A549 (cell line): Measurements from ENCODE around the gene C19orf33. TPM values are rescaled to one million over a fixed set of nuclear protein-coding genes. Genes with fewer than 3 reads are reported as not detected.

Source experiments
- ATAC-seq, 2 experiments: fragments of 200-7000 bp in 1 of 2; fragments of >200 bp in 1 of 2; cut with Nextera tagmentation in 1 of 2; cut with Tn5 transposase in 1 of 2; 3 replicates each; pipeline versions ENCODE4 v1.8.0 to v1.9.1; 2018 to 2020; ENCODE audit warnings: mild to moderate bottlenecking in 1 of 2, moderate library complexity in 1 of 2
- CTCF ChIA-PET: fragments of 300-600 bp; sonication (Branson Sonifier 250); formaldehyde crosslinking; extraction: SDS; loops from one replicate; lab custom pipeline; 2021; ENCODE audit warnings: antibody characterized with exemption, inconsistent platforms; lab: Yijun Ruan, JAX
- POLR2A ChIA-PET: fragments of 350-600 bp; formaldehyde crosslinking; extraction: SDS; loops from one replicate; lab custom pipeline; 2021; ENCODE audit warnings: antibody characterized with exemption, inconsistent platforms; lab: Yijun Ruan, JAX
- DNase-seq, 2 experiments: peaks; one replicate each; pipeline versions ENCODE4 v3.0.0 to v3.0.0-alpha.2; 2011 to 2016; ENCODE audit warnings: low read depth in 1 of 2, low spot score in 1 of 2
- FAIRE-seq: peaks from 2 replicates; lab custom pipeline; 2011; peaks lifted over from hg19 to GRCh38; lab: Jason Lieb, UNC
- H3K27ac ChIP-seq, 2 experiments: fragments of >200 bp; sonication (Bioruptor Twin); formaldehyde crosslinking; 3 replicates each; pipeline ENCODE4 v1.5.1; 2016 to 2017
- H3K4me1 ChIP-seq: fragments of >200 bp; sonication (Bioruptor Twin); formaldehyde crosslinking; 3 replicates; pipeline ENCODE4 v1.6.1; 2016
- H3K4me2 ChIP-seq: fragments of >200 bp; sonication (Bioruptor Twin); formaldehyde crosslinking; 3 replicates; pipeline ENCODE4 v1.6.1; 2016
- H3K4me3 ChIP-seq: fragments of >200 bp; sonication (Bioruptor Twin); formaldehyde crosslinking; 3 replicates; pipeline ENCODE4 v1.5.1; 2016
- H3K9me3 ChIP-seq: fragments of >200 bp; sonication (Bioruptor Twin); formaldehyde crosslinking; 3 replicates; pipeline ENCODE4 v1.6.1; 2016
- CBX2 ChIP-seq: fragments of 200-600 bp; sonication (generic); IDR thresholded peaks from 2 replicates; pipeline ENCODE4 v1.6.1; 2016; ENCODE audit warnings: low read depth, mild to moderate bottlenecking, borderline replicate concordance
- CEBPB ChIP-seq, 2 experiments: fragments of >200 bp in 1 of 2; sonication (Bioruptor Twin) in 1 of 2; formaldehyde crosslinking in 1 of 2; IDR thresholded peaks; 2 replicates each; pipeline ENCODE4 v1.6.1; 2012 to 2016
- CTCF ChIP-seq: fragments of >200 bp; sonication (Bioruptor Twin); formaldehyde crosslinking; IDR thresholded peaks from 3 replicates; pipeline ENCODE4 v1.5.1; 2016
- EHF ChIP-seq: fragments of 250-450 bp; sonication (Bioruptor Pico); IDR thresholded peaks from 2 replicates; pipeline ENCODE4 v1.5.0; 2020; ENCODE audit warnings: mild to moderate bottlenecking
- EHMT2 ChIP-seq: fragments of 200-600 bp; sonication (generic); IDR thresholded peaks from 2 replicates; pipeline ENCODE4 v1.6.1; 2016; ENCODE audit warnings: antibody characterized with exemption, low read depth, mild to moderate bottlenecking, moderate library complexity
- ELK1 ChIP-seq: fragments of 150-350 bp; IDR thresholded peaks from 2 replicates; pipeline ENCODE4 v1.6.1; 2014; ENCODE audit warnings: low read depth, mild to moderate bottlenecking, low read length
- EP300 ChIP-seq, 2 experiments: fragments of >200 bp; sonication (Bioruptor Twin); formaldehyde crosslinking; IDR thresholded peaks; 2 replicates in 1 of 2; 3 replicates in 1 of 2; pipeline ENCODE4 v1.6.1; 2016 to 2017
- ESRRA ChIP-seq: fragments of 150-350 bp; IDR thresholded peaks from 2 replicates; pipeline ENCODE4 v1.6.1; 2014; ENCODE audit warnings: mild to moderate bottlenecking, low read length, borderline replicate concordance
- FOXS1 ChIP-seq: fragments of 250-450 bp; sonication (Bioruptor Pico); IDR thresholded peaks from 2 replicates; pipeline ENCODE4 v1.5.0; 2020; ENCODE audit warnings: mild to moderate bottlenecking, moderate library complexity
- HDAC2 ChIP-seq: fragments of 200-600 bp; sonication (generic); IDR thresholded peaks from 2 replicates; pipeline ENCODE4 v1.6.1; 2016
- HEYL ChIP-seq: fragments of 250-450 bp; sonication (Bioruptor Pico); IDR thresholded peaks from 2 replicates; pipeline ENCODE4 v1.8.0; 2021; ENCODE audit warnings: mild to moderate bottlenecking, moderate library complexity
- HOXA7 ChIP-seq: fragments of 250-450 bp; sonication (Bioruptor Pico); IDR thresholded peaks from 2 replicates; pipeline ENCODE4 v1.5.0; 2020; ENCODE audit warnings: mild to moderate bottlenecking, moderate library complexity
- HOXB13 ChIP-seq: fragments of 250-450 bp; sonication (Bioruptor Pico); IDR thresholded peaks from 2 replicates; pipeline ENCODE4 v1.5.0; 2020; ENCODE audit warnings: low read depth, mild to moderate bottlenecking, moderate library complexity
- HOXB5 ChIP-seq: fragments of 250-450 bp; sonication (Bioruptor Pico); IDR thresholded peaks from 2 replicates; pipeline ENCODE4 v1.5.0; 2020; ENCODE audit warnings: mild to moderate bottlenecking, moderate library complexity
- JUN ChIP-seq, 2 experiments: fragments of >200 bp; sonication (Bioruptor Twin); formaldehyde crosslinking; IDR thresholded peaks; 2 replicates in 1 of 2; 3 replicates in 1 of 2; pipeline ENCODE4 v1.6.1; 2016 to 2017
- JUNB ChIP-seq: fragments of >200 bp; sonication (Bioruptor Twin); formaldehyde crosslinking; IDR thresholded peaks from 2 replicates; pipeline ENCODE4 v1.6.1; 2016
- MAFK ChIP-seq: fragments of 450-650 bp; IDR thresholded peaks from 2 replicates; pipeline ENCODE4 v1.6.1; 2014; ENCODE audit not compliant: partially characterized antibody
- MAX ChIP-seq: IDR thresholded peaks from 2 replicates; pipeline ENCODE4 v1.6.1; 2012
- MAZ ChIP-seq: fragments of 150-350 bp; IDR thresholded peaks from 2 replicates; pipeline ENCODE4 v1.6.1; 2014; ENCODE audit warnings: antibody characterized with exemption, low read depth, low read length, borderline replicate concordance
- PBX3 ChIP-seq: IDR thresholded peaks from 2 replicates; pipeline ENCODE4 v1.6.1; 2012
- RARB ChIP-seq: fragments of 250-450 bp; sonication (Bioruptor Pico); IDR thresholded peaks from 2 replicates; pipeline ENCODE4 v1.8.0; 2021; ENCODE audit warnings: mild to moderate bottlenecking, moderate library complexity
- RNF2 ChIP-seq: fragments of 200-600 bp; sonication (generic); IDR thresholded peaks from 2 replicates; pipeline ENCODE4 v1.6.1; 2016; ENCODE audit warnings: low read depth, mild to moderate bottlenecking, antibody characterized with exemption, moderate library complexity, borderline replicate concordance
- TFCP2L1 ChIP-seq: fragments of 250-450 bp; sonication (Bioruptor Pico); IDR thresholded peaks from 2 replicates; pipeline ENCODE4 v1.5.0; 2021; ENCODE audit warnings: mild to moderate bottlenecking
- TP53 ChIP-seq: fragments of 250-450 bp; sonication (Bioruptor Pico); IDR thresholded peaks from 2 replicates; pipeline ENCODE4 v1.5.0; 2021; ENCODE audit warnings: mild to moderate bottlenecking, moderate library complexity
- ZFP36 ChIP-seq: fragments of 450-650 bp; IDR thresholded peaks from 2 replicates; pipeline ENCODE4 v1.6.1; 2014; ENCODE audit warnings: borderline replicate concordance; ENCODE audit not compliant: partially characterized antibody
- WGBS: methylation state at CpG from one replicate; pipeline ENCODE4 v1.1.6; 2017; ENCODE audit errors: missing lambda C conversion rate; 5-methylcytosine and 5-hydroxymethylcytosine counted together
- polyA plus RNA-seq, 4 experiments: library from polyadenylated mRNA; depleted of rRNA in 3 of 4; stranded (reverse); fragments of >200 nt; fragmentation: RNase III in 1 of 4; extraction: RNeasy Plus Mini Kit Qiagen cat#74134 plus additional on column Dnase treatment in 1 of 4; gene quantifications; 2 replicates in 3 of 4; 3 replicates in 1 of 4; pipeline ENCODE4 v1.2.3, GENCODE V29; 2011 to 2017
- TF ChIP-seq, protein P1 (sequence below): fragments of >200 bp; sonication (Bioruptor Twin); formaldehyde crosslinking; IDR thresholded peaks from 2 replicates; pipeline ENCODE4 v1.6.1; 2016
- TF ChIP-seq, protein P2 (sequence below): IDR thresholded peaks from 2 replicates; pipeline ENCODE4 v1.6.1; 2012; ENCODE audit warnings: low read depth, borderline replicate concordance

C19orf33 gene
- polyA plus RNA-seq, 2 of the 4 experiments (the other 2 are of a cell fraction) = 302 to 489 TPM

- peaks cover 51% of the 10 kb centered on the region for H3K4me1 ChIP-seq
- TF ChIP-seq ESRRA (no peak), TP53 (CRISPR knock-in tag) (0 out of 2 replicates have a peak, but pooled peaks have one; percentile 11)
- peak overlapping the region; percentile 92 to 95 for H3K27ac ChIP-seq
- DNase-seq (no peak), ATAC-seq (no peak), FAIRE-seq (peak; percentile 54)
- ChIA-PET CTCF (interaction anchor here (1.1 to 4.6 kb wide), 10 partner anchors 13 to 397 kb away, joined by 3 to 26 read pairs (median 5); partner anchors contain the start of gene KCNK6), POLR2A (interaction anchor here (0.9 kb wide), 1 partner anchor 43 kb away, joined by 3 read pairs; the partner anchor contains the start of gene PPP1R14A)
- no peak overlapping the region for H3K4me3 ChIP-seq
- WGBS = 72% methylated on average over 11 of the region's 11 CpGs
- H3K4me2 ChIP-seq = peak overlapping the region; percentile 23
- H3K9me3 ChIP-seq = no peaks in the 10 kb centered on the region
Observed at GRCh38 chr19:38298821-38299680, 5.0 kb upstream of the C19orf33 start.

GRCh38 chr19:38304352-38304865 lies 358 bp downstream of the C19orf33 start:
- peak overlapping the region; percentile 91 for H3K4me2 ChIP-seq
- H3K4me3 ChIP-seq = peak overlapping the region; percentile 60
- peak overlapping the region; percentile 92 to 95 for H3K27ac ChIP-seq
- peaks cover 56% of the 10 kb centered on the region for H3K4me1 ChIP-seq
- H3K9me3 ChIP-seq = no peaks in the 10 kb centered on the region
- DNase-seq = no peak
- TF ChIP-seq TFCP2L1 (CRISPR knock-in tag) (peak; percentile 26; the same call in 1 of the 2 replicates), CEBPB (IDR thresholded peaks at IDR 0.05) (no peak), MAX (no peak), RNF2 (no peak), FOXS1 (CRISPR knock-in tag) (no peak; the same call in 1 of the 2 replicates), ELK1 (no peak), PBX3 (no peak), HOXA7 (CRISPR knock-in tag) (no peak; the same call in 1 of the 2 replicates), TP53 (CRISPR knock-in tag) (peak; percentile 45; the same call in 1 of the 2 replicates), MAFK (no peak), RARB (peak; percentile 87), JUNB (no peak), HDAC2 (no peak), EHMT2 (no peak), CBX2 (no peak), JUN (IDR thresholded peaks at IDR 0.05) (peak in 1 of 2 experiments; percentile 69; a peak in 3 of 5 replicates), CTCF (no peak), EHF (CRISPR knock-in tag) (peak; percentile 81; the same call in 1 of the 2 replicates), MAZ (0 out of 2 replicates have a peak, but pooled peaks have one; percentile 15), HOXB5 (CRISPR knock-in tag) (peak; percentile 63), HEYL (no peak), ZFP36 (no peak), EP300 (IDR thresholded peaks at IDR 0.05) (0 out of 5 replicates have a peak, but pooled peaks of 1 of the 2 experiments have one; percentile 0), HOXB13 (CRISPR knock-in tag) (no peak; the same call in 1 of the 2 replicates)
- TF ChIP-seq, protein P1, sequence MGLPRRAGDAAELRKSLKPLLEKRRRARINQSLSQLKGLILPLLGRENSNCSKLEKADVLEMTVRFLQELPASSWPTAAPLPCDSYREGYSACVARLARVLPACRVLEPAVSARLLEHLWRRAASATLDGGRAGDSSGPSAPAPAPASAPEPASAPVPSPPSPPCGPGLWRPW = no peak
- TF ChIP-seq, protein P2, sequence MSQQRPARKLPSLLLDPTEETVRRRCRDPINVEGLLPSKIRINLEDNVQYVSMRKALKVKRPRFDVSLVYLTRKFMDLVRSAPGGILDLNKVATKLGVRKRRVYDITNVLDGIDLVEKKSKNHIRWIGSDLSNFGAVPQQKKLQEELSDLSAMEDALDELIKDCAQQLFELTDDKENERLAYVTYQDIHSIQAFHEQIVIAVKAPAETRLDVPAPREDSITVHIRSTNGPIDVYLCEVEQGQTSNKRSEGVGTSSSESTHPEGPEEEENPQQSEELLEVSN = no peak
- no peak for FAIRE-seq
- ChIA-PET POLR2A (interaction anchor here (0.6 to 4.8 kb wide), 24 partner anchors 9 to 1131 kb away, joined by 3 to 127 read pairs (median 5); partner anchors contain the start of genes CATSPERG, GGN, KCNK6 and PPP1R14A), CTCF (interaction anchor here (0.8 to 10.1 kb wide), 9 partner anchors 10 to 401 kb away, joined by 3 to 76 read pairs (median 10); partner anchors contain the start of genes CATSPERG, GGN and KCNK6)
- WGBS = 1% methylated on average over 22 of the region's 27 CpGs
- peak; percentile 15 to 32 for ATAC-seq
